H9 (cell line): ENCODE measurements around the gene PLEKHM3. TPM values are rescaled to one million over a fixed set of nuclear protein-coding genes. Genes with fewer than 3 reads are reported as not detected.

Experiments
- DNase-seq: peaks from one replicate; pipeline ENCODE4 v3.0.0-alpha.2; 2017
- H2AFZ ChIP-seq: one replicate; pipeline ENCODE4 v1.6.1; 2013; ENCODE audit warnings: mild to moderate bottlenecking, low read length, control low read depth, moderate library complexity
- H2AK5ac ChIP-seq: 2 replicates; pipeline ENCODE4 v1.6.1; 2013; ENCODE audit warnings: low read length, control low read depth, mixed read lengths; ENCODE audit not compliant: insufficient read length
- H2BK120ac ChIP-seq: one replicate; pipeline ENCODE4 v1.6.1; 2013; ENCODE audit warnings: low read depth, mild to moderate bottlenecking, low read length, control low read depth, inconsistent platforms; ENCODE audit not compliant: poor library complexity, severe bottlenecking
- H2BK12ac ChIP-seq: 2 replicates; pipeline ENCODE4 v1.6.1; 2013; ENCODE audit warnings: low read length, control low read depth, mixed read lengths, low read depth; ENCODE audit not compliant: insufficient read length
- H2BK15ac ChIP-seq: 2 replicates; pipeline ENCODE4 v1.6.1; 2013; ENCODE audit warnings: low read depth, low read length, control low read depth
- H2BK20ac ChIP-seq: one replicate; pipeline ENCODE4 v1.6.1; 2013; ENCODE audit warnings: low read depth, mild to moderate bottlenecking, low read length, control low read depth, inconsistent platforms; ENCODE audit not compliant: poor library complexity, severe bottlenecking
- H2BK5ac ChIP-seq: 2 replicates; pipeline ENCODE4 v1.6.1; 2013; ENCODE audit warnings: low read length, control low read depth, mixed read lengths; ENCODE audit not compliant: insufficient read length
- H3K14ac ChIP-seq: 2 replicates; pipeline ENCODE4 v1.6.1; 2013; ENCODE audit warnings: low read length, control low read depth; ENCODE audit not compliant: insufficient read depth
- H3K18ac ChIP-seq: 2 replicates; pipeline ENCODE4 v1.6.1; 2013; ENCODE audit warnings: low read depth, mild to moderate bottlenecking, mixed read lengths, low read length, control low read depth; ENCODE audit not compliant: insufficient read length
- H3K23ac ChIP-seq: 2 replicates; pipeline ENCODE4 v1.6.1; 2013; ENCODE audit warnings: low read length, control low read depth, mixed read lengths, low read depth; ENCODE audit not compliant: insufficient read length
- H3K23me2 ChIP-seq: 2 replicates; pipeline ENCODE4 v1.6.1; 2013; ENCODE audit warnings: low read depth, mild to moderate bottlenecking, mixed read lengths, low read length, control low read depth; ENCODE audit not compliant: insufficient read length, poor library complexity, severe bottlenecking
- H3K27ac ChIP-seq: 2 replicates; pipeline ENCODE4 v1.5.1; 2013; ENCODE audit warnings: low read length, control low read depth, mixed read lengths, low read depth; ENCODE audit not compliant: insufficient read length
- H3K27me3 ChIP-seq: 2 replicates; pipeline ENCODE4 v1.6.1; 2013; ENCODE audit warnings: low read length, control low read depth, inconsistent platforms; ENCODE audit not compliant: insufficient read depth
- H3K4ac ChIP-seq: 2 replicates; pipeline ENCODE4 v1.6.1; 2013; ENCODE audit warnings: low read depth, mild to moderate bottlenecking, control low read depth, inconsistent platforms, low read length, moderate library complexity
- H3K4me1 ChIP-seq: 2 replicates; pipeline ENCODE4 v1.6.1; 2013; ENCODE audit warnings: low read length, control low read depth, inconsistent platforms; ENCODE audit not compliant: insufficient read depth
- H3K4me2 ChIP-seq: 2 replicates; pipeline ENCODE4 v1.6.1; 2013; ENCODE audit warnings: low read length, control low read depth, mixed read lengths; ENCODE audit not compliant: insufficient read length, insufficient read depth
- H3K56ac ChIP-seq: 2 replicates; pipeline ENCODE4 v1.6.1; 2013; ENCODE audit warnings: low read depth, mild to moderate bottlenecking, mixed read lengths, low read length, control low read depth; ENCODE audit not compliant: insufficient read length
- H3K79me1 ChIP-seq: 2 replicates; pipeline ENCODE4 v1.6.1; 2013; ENCODE audit warnings: low read depth, mild to moderate bottlenecking, moderate library complexity, low read length, control low read depth, inconsistent platforms; ENCODE audit not compliant: insufficient read depth, poor library complexity, severe bottlenecking
- H3K79me2 ChIP-seq: 2 replicates; pipeline ENCODE4 v1.6.1; 2013; ENCODE audit warnings: low read length, control low read depth, inconsistent platforms; ENCODE audit not compliant: insufficient read depth
- H3K9ac ChIP-seq: 2 replicates; pipeline ENCODE4 v1.6.1; 2013; ENCODE audit warnings: low read length, control low read depth, mixed read lengths; ENCODE audit not compliant: insufficient read length; ENCODE audit errors: extremely low read depth
- H3K9me3 ChIP-seq: one replicate; pipeline ENCODE4 v1.6.1; 2013; ENCODE audit warnings: low read depth, low read length, inconsistent platforms; ENCODE audit not compliant: control insufficient read depth
- H3T11ph ChIP-seq: one replicate; pipeline ENCODE4 v1.6.1; 2013; ENCODE audit warnings: mild to moderate bottlenecking, low read length, control low read depth, inconsistent platforms
- H4K20me1 ChIP-seq: one replicate; pipeline ENCODE4 v1.6.1; 2013; ENCODE audit not compliant: control insufficient read depth, insufficient read length, insufficient read depth
- H4K5ac ChIP-seq: 2 replicates; pipeline ENCODE4 v1.6.1; 2013; ENCODE audit warnings: low read depth, mild to moderate bottlenecking, mixed read lengths, low read length, control low read depth; ENCODE audit not compliant: insufficient read length
- H4K8ac ChIP-seq: replicated peaks from 2 replicates; pipeline ENCODE4 v1.6.1; 2013; ENCODE audit warnings: low read length, control low read depth, mixed read lengths, low read depth; ENCODE audit not compliant: insufficient read length
- H4K91ac ChIP-seq: 2 replicates; pipeline ENCODE4 v1.6.1; 2013; ENCODE audit warnings: low read depth, mild to moderate bottlenecking, moderate library complexity, mixed read lengths, low read length, control low read depth; ENCODE audit not compliant: insufficient read length
- H3K27ac Mint-ChIP-seq, 3 experiments: 2 replicates in 2 of 3; 3 replicates in 1 of 3; pipeline ENCODE4 v1.8.0; 2020 to 2021; ENCODE audit warnings: mixed read lengths in 3 of 3, mild to moderate bottlenecking in 1 of 3, moderate library complexity in 1 of 3
- H3K27me3 Mint-ChIP-seq: 2 replicates; pipeline ENCODE4 v1.8.0; 2021; ENCODE audit warnings: low read depth, mild to moderate bottlenecking, moderate library complexity, mixed read lengths
- H3K36me3 Mint-ChIP-seq, 3 experiments: 2 replicates in 2 of 3; 3 replicates in 1 of 3; pipeline ENCODE4 v1.8.0; 2020 to 2021; ENCODE audit warnings: low read depth in 3 of 3, mixed read lengths in 3 of 3; ENCODE audit not compliant: insufficient read depth in 1 of 3
- H3K4me1 Mint-ChIP-seq, 2 experiments: 2 replicates each; pipeline ENCODE4 v1.8.0; 2020; ENCODE audit warnings: mixed read lengths in 2 of 2
- H3K4me3 Mint-ChIP-seq, 2 experiments: 2 replicates in 1 of 2; 3 replicates in 1 of 2; pipeline ENCODE4 v1.8.0; 2020 to 2021; ENCODE audit warnings: mild to moderate bottlenecking in 2 of 2, mixed read lengths in 2 of 2, moderate library complexity in 1 of 2
- H3K9me3 Mint-ChIP-seq, 2 experiments: 2 replicates in 1 of 2; 3 replicates in 1 of 2; pipeline ENCODE4 v1.8.0; 2020; ENCODE audit warnings: mild to moderate bottlenecking in 2 of 2, mixed read lengths in 2 of 2, moderate library complexity in 1 of 2
- WGBS: extraction: QIAGEN DNeasy Blood & Tissue Kit; methylation state at CpG from one replicate; pipeline ENCODE4 v1.1.7; 2013; ENCODE audit warnings: missing lambda C conversion rate, low lambda C conversion rate, mixed read lengths; ENCODE audit not compliant: insufficient read length; ENCODE audit errors: extremely low coverage; 5-methylcytosine and 5-hydroxymethylcytosine counted together
- total RNA-seq: library from RNA; stranded (reverse); gene quantifications from 2 replicates; pipeline ENCODE4 v1.2.1, GENCODE V29; 2021
- TF ChIP-seq, protein P1 (sequence below): fragments of 200-600 bp; sonication (generic); conservative IDR thresholded peaks from 3 replicates; pipeline ENCODE4 v1.8.0; 2021; ENCODE audit warnings: antibody characterized with exemption, mild to moderate bottlenecking

PLEKHM3 gene
- total RNA-seq, 1 experiment from 2014 or later, result 7.5 TPM

GRCh38 chr2:207926133-207926988 is 99.0 kb downstream of the PLEKHM3 start:
- Histone ChIP-seq H3K14ac (no peak overlapping the region), H3K27ac (no peak overlapping the region), H3K23ac (no peak overlapping the region), H3K27me3 (no peaks in the 10 kb centered on the region), H4K91ac (no peak overlapping the region), H3K23me2 (no peaks in the 10 kb centered on the region), H3K9me3 (no peaks in the 10 kb centered on the region), H3K79me1 (no peaks in the 10 kb centered on the region), H2BK20ac (no peak overlapping the region), H3K18ac (no peak overlapping the region), H4K8ac (no peak overlapping the region), H2AFZ (no peak overlapping the region), H3K4me2 (no peak overlapping the region), H2BK15ac (no peak overlapping the region), H4K5ac (no peak overlapping the region), H3K79me2 (no peaks in the 10 kb centered on the region), H2BK12ac (no peak overlapping the region), H4K20me1 (no peaks in the 10 kb centered on the region), H3K56ac (no peak overlapping the region), H3K4ac (no peak overlapping the region), H2AK5ac (no peak overlapping the region), H2BK120ac (no peak overlapping the region), H3K4me1 (no peaks in the 10 kb centered on the region; the same call in 1 of the 2 replicates), H3K9ac (no peak overlapping the region), H2BK5ac (no peak overlapping the region), H3T11ph (no peak overlapping the region)
- Mint-ChIP-seq H3K27me3 (no peaks in the 10 kb centered on the region), H3K4me3 (no peak overlapping the region), H3K9me3 (no peaks in the 10 kb centered on the region), H3K27ac (peak overlapping the region in 2 of 3 experiments; percentile 34 to 66; a peak in 2 of 7 replicates), H3K36me3 (peaks cover 1 to 6% (median 4%) of the 10 kb centered on the region in 3 experiments; a peak in 4 of 7 replicates), H3K4me1 (peaks cover 28 to 30% of the 10 kb centered on the region in 2 experiments)
- TF ChIP-seq, protein P1, sequence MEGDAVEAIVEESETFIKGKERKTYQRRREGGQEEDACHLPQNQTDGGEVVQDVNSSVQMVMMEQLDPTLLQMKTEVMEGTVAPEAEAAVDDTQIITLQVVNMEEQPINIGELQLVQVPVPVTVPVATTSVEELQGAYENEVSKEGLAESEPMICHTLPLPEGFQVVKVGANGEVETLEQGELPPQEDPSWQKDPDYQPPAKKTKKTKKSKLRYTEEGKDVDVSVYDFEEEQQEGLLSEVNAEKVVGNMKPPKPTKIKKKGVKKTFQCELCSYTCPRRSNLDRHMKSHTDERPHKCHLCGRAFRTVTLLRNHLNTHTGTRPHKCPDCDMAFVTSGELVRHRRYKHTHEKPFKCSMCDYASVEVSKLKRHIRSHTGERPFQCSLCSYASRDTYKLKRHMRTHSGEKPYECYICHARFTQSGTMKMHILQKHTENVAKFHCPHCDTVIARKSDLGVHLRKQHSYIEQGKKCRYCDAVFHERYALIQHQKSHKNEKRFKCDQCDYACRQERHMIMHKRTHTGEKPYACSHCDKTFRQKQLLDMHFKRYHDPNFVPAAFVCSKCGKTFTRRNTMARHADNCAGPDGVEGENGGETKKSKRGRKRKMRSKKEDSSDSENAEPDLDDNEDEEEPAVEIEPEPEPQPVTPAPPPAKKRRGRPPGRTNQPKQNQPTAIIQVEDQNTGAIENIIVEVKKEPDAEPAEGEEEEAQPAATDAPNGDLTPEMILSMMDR, result no peak
- WGBS, result no CpG with 5 or more reads among the region's 13 CpGs
- no peak for DNase-seq
